OCI-LY3 (cell line): ENCODE results near the gene ARHGAP1.

Experiments used
- H2AFZ ChIP-seq: fragments of 200-600, 300-600 bp; shearing (Covaris generic); 2 replicates; pipeline ENCODE4 v1.6.0; 2014; ENCODE audit warnings: antibody characterized with exemption, low read depth, low read length
- H3K27ac ChIP-seq: fragments of 200-600, 300-600 bp; sonication (generic); 2 replicates; pipeline ENCODE4 v1.5.1; 2014; ENCODE audit warnings: mild to moderate bottlenecking, low read length, moderate library complexity, mixed read lengths
- H3K27me3 ChIP-seq: fragments of 200-600, 300-600 bp; sonication (generic); 2 replicates; pipeline ENCODE4 v1.6.1; 2014; ENCODE audit warnings: low read depth, low read length, mixed read lengths
- H3K36me3 ChIP-seq: fragments of 200-600, 300-600 bp; sonication (generic); replicated peaks from 2 replicates; pipeline ENCODE3; 2014; ENCODE audit warnings: low read depth, low read length, mixed read lengths
- H3K4me1 ChIP-seq: fragments of 300-600, 200-600 bp; sonication (generic); 2 replicates; pipeline ENCODE4 v1.6.1; 2014; ENCODE audit warnings: low read length, mixed read lengths
- H3K4me2 ChIP-seq: fragments of 200-600, 300-600 bp; sonication (generic); 2 replicates; pipeline ENCODE4 v1.6.1; 2014; ENCODE audit warnings: low read length, mixed read lengths
- H3K4me3 ChIP-seq: fragments of 300-600, 200-600 bp; sonication (generic); 2 replicates; pipeline ENCODE4 v1.5.1; 2014; ENCODE audit warnings: antibody characterized with exemption, mild to moderate bottlenecking, low read length, moderate library complexity
- H3K79me2 ChIP-seq: fragments of 300-600, 200-600 bp; shearing (Covaris generic); 2 replicates; pipeline ENCODE4 v1.6.1; 2014; ENCODE audit warnings: mild to moderate bottlenecking, low read length, mixed read lengths
- H3K9ac ChIP-seq: fragments of 300-600, 200-600 bp; shearing (Covaris generic); 2 replicates; pipeline ENCODE4 v1.6.0; 2014; ENCODE audit warnings: mild to moderate bottlenecking, low read length, moderate library complexity
- H3K9me3 ChIP-seq: fragments of 200-600, 300-600 bp; shearing (Covaris generic); 2 replicates; pipeline ENCODE4 v1.6.1; 2014; ENCODE audit warnings: low read length, mixed read lengths; ENCODE audit not compliant: insufficient read depth
- H4K20me1 ChIP-seq: fragments of 200-600, 300-600 bp; sonication (generic); 2 replicates; pipeline ENCODE4 v1.6.1; 2016; ENCODE audit warnings: low read length, mixed read lengths; ENCODE audit not compliant: insufficient read depth
- CTCF ChIP-seq: fragments of 200-600, 300-600 bp; sonication (generic); IDR thresholded peaks from 2 replicates; pipeline ENCODE4 v1.5.1; 2014; ENCODE audit warnings: antibody characterized with exemption, low read length, low read depth
- EZH2phosphoT487 ChIP-seq: fragments of 200-600 bp; shearing (Covaris generic); IDR thresholded peaks from 2 replicates; pipeline ENCODE4 v1.6.1; 2018; ENCODE audit warnings: antibody characterized with exemption, mixed run types, low read depth

ARHGAP1 gene

GRCh38 chr11:46700241-46701077 is at the start of gene ARHGAP1, which contains the start of gene ZNF408:
Gene ARHGAP1, minus strand, starts transcription at chr11:46700619. Its CDS starts 4,512 bp downstream, at chr11:46696107.
Gene ZNF408, plus strand, starts transcription at chr11:46701031. Its CDS starts 17 bp downstream, at chr11:46701048.
- H3K36me3 ChIP-seq = peaks cover 25% of the 10 kb centered on the region
- peaks cover 39% of the 10 kb centered on the region for H3K79me2 ChIP-seq
- 0 out of 2 replicates have a peak, but pooled peaks cover 3% of the 10 kb centered on the region for H4K20me1 ChIP-seq
- no peaks in the 10 kb centered on the region for H3K9me3 ChIP-seq
- H2AFZ ChIP-seq = peak within 1 kb of the TSS; percentile 90
- H3K27ac ChIP-seq = peak within 1 kb of the TSS; percentile 78
- peaks cover 7% of the 10 kb centered on the region; the same call in 1 of the 2 replicates for H3K4me1 ChIP-seq
- no peak for TF ChIP-seq CTCF
- TF ChIP-seq EZH2phosphoT487 = no peak
- no peaks in the 10 kb centered on the region for H3K27me3 ChIP-seq
- peak within 1 kb of the TSS; percentile 88 for H3K9ac ChIP-seq
- peak within 1 kb of the TSS; percentile 85 for H3K4me3 ChIP-seq
- peak within 1 kb of the TSS; percentile 91 for H3K4me2 ChIP-seq

- H3K4me3 ChIP-seq = no peak overlapping the region
- H3K9me3 ChIP-seq = no peaks in the 10 kb centered on the region
- H3K4me2 ChIP-seq = no peak overlapping the region
- H3K27ac ChIP-seq = no peak overlapping the region
- H3K9ac ChIP-seq = no peak overlapping the region
- H4K20me1 ChIP-seq = no peaks in the 10 kb centered on the region
- H3K27me3 ChIP-seq = no peaks in the 10 kb centered on the region
- no peak overlapping the region for H2AFZ ChIP-seq
- no peak for TF ChIP-seq CTCF
- no peak for TF ChIP-seq EZH2phosphoT487
- peaks cover 74% of the 10 kb centered on the region for H3K36me3 ChIP-seq
- H3K4me1 ChIP-seq = no peaks in the 10 kb centered on the region
- no peaks in the 10 kb centered on the region for H3K79me2 ChIP-seq
These were observed 46.7 kb upstream of the ARHGAP1 start for GRCh38 chr11:46747150-46747549.

GRCh38 chr11:46745995-46746394 is 45.6 kb upstream of the ARHGAP1 start:
- Histone ChIP-seq H3K79me2 (no peaks in the 10 kb centered on the region), H4K20me1 (no peaks in the 10 kb centered on the region), H3K9me3 (no peaks in the 10 kb centered on the region), H3K27ac (no peak overlapping the region), H3K27me3 (no peaks in the 10 kb centered on the region), H3K4me1 (no peaks in the 10 kb centered on the region), H3K36me3 (peaks cover 77% of the 10 kb centered on the region), H3K4me3 (no peak overlapping the region), H3K9ac (no peak overlapping the region), H3K4me2 (no peak overlapping the region), H2AFZ (no peak overlapping the region)
- TF ChIP-seq CTCF (no peak), EZH2phosphoT487 (no peak)

- Histone ChIP-seq H3K9ac (no peak overlapping the region), H3K27ac (no peak overlapping the region), H2AFZ (no peak overlapping the region), H3K4me2 (no peak overlapping the region), H3K4me3 (no peak overlapping the region), H3K9me3 (no peaks in the 10 kb centered on the region), H3K27me3 (no peaks in the 10 kb centered on the region), H3K36me3 (peaks cover 72% of the 10 kb centered on the region), H3K4me1 (no peaks in the 10 kb centered on the region), H3K79me2 (no peaks in the 10 kb centered on the region), H4K20me1 (no peaks in the 10 kb centered on the region)
- TF ChIP-seq CTCF (no peak), EZH2phosphoT487 (no peak)
These were observed 44.9 kb upstream of the ARHGAP1 start for GRCh38 chr11:46745328-46745727.
